Stimulated activated CD4-positive, alpha-beta T cell treated with anti-CD3 and anti-CD28 coated beads, Interleukin-2, amount 100 ng/mL, for 4 hours (primary cell): ENCODE results near the gene NFIB.

Source experiments
- DNase-seq: peaks from one replicate; pipeline ENCODE4 v3.0.0-alpha.2; 2020; ENCODE audit warnings: low read depth

Gene NFIB

DNA sequence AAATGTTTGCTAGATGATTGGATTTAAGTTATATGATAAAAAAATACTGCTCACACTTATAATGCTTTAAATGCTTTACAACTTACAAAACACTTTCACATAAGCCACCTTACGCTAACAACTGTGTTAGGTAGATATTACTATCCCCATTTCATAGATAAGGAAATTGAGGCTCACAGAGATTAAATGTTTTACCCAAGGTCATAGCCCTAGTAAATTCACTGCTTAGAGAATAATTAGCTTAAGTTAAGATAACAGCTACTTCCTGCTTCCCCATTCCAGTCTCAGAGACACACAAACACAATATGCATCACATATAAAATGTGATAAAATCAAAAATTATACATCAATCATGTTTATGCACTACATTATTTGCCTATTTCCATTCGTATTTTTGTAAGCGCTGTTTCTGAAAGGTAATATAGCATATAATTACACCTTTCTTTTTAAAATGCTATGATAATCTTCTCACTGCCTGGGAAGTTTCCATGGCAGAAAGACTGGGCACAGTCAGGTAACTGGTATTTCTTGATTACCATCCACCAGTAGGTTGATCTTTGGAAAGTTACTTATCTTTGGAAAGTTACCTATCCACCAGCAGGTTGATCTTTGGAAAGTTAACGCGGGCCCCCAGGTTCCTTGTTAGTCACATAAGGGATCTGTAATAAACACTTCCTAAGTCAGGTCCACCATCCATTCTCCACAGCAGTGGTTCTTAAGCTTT lies 101.1 kb downstream of the NFIB start:
- no peak for DNase-seq

DNA sequence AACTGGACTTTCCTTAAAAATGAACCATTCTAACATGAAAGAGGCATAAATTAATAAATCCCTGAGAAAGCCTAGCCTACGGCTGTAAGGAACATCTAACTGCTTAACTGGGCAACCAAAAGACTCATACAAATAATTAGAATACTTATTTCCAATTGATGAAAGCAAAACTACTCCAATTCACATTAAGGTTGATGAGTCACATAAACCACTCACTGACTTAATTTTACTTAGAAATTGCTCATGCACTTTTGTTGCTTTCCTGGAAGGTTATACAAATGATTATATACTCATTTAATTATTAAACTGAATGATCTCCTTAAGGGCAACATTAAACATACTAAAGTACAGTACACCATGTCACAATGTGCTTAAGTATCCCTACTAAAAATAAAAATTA lies 101.9 kb downstream of the NFIB start:
- no peak for DNase-seq

DNA sequence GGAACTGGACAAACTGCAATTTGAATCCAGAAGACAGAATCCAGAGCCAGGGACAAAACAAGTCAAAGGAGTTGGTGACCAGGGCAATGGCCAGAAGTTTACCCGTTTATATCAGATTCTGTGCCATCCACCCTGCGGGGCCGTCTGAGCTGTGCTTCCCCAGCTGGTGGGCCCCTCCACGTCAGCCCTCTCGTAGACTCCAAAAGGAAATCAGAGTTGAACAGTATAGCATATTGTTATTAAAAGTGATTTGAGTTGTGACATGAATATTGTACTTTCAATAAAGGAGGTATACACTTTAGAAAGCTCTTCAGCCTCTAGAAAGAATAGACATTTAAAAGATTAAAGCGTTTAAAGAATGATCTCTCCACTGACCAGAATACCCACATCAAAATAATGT lies 102.4 kb downstream of the NFIB start:
- no peak for DNase-seq

DNA sequence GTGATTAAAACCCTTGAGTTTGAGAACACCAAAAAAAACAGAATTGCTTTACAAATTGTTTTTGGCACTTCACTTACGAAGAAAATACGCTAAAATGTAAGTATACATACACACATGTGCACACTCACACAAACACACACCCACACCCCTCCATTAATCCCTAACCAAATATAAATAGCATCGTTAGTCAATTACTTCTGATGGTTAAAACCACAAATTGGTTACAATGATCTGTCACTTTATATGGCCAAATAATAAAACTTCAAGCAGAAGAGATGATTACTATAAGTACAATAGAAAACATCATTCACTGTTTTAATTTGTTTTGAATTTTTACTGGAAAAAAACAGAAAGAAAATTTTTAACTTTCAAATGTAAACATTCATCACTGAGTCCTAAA lies 103.5 kb downstream of the NFIB start:
- no peak for DNase-seq

DNA sequence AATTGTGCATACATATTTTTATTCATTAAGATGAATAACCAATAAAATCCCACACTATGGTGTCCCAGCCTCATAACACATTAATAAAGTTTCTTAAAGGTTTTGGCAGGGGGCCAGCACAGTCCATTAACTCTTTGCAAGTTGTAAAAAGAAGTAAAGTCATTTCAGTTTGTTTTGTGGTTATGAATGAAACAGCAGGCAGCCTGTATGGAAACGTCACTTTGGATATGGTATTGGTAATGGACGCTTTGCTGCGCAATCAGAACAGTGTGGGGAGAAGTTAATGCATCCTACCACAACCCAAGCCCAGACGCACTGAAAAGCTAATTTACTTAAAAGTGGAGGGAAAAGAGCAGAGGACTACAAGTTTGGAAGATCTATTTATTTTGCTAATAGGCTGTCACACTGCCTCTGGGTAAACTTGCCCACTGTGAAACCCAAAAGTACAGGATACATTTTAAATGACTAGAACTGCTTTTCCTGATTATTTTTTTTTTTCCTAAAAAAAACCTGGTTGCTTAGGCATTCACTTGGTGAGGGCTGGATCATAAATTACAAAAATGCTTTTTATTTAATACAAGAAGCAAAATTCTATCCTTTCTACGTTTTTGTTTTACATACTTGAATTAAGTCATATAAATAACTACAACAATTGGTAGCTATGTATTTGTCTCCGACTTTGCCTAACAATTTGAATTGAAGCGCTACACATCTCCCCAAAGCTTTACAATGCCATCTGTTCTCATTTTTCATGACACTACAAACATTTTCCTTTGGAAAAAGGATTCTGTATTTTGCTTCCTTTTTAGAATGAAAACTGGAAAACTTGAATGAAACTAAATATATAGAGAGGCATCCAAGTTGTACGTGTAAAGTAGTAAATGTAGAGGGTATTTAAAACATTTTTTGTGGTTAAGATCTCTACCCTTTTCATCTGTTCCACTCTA lies 104.3 kb downstream of the NFIB start:
- no peak for DNase-seq

DNA sequence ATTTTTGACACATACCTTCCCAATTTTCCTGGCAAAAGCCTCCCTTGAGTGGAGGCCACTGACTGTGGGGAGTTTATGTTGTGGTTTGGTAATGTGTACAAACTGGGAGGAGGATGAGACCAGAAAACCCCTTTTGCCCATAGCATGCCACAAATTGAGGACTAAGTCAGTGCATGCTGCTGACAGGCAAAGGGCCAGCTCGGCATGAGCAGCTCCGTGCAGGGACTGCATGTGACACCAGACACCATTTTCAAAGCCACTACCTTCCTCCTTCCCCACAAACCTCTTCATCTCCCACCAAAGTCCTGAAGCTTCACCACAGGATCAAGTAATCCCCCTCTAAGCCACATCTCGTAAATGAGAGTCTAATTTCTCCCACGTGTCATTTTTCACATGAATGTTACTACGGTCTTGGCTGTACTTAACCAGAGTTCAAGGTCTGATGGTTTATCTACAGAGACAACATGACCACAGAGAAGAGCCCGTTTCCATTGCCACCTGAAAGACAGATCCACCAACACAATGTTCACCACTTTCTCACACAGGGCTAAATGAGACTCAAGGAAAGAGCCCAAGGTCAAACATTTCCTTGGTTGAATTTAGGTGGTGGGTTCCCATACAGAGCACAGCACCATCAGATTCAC lies 106.5 kb downstream of the NFIB start:
- no peak for DNase-seq

DNA sequence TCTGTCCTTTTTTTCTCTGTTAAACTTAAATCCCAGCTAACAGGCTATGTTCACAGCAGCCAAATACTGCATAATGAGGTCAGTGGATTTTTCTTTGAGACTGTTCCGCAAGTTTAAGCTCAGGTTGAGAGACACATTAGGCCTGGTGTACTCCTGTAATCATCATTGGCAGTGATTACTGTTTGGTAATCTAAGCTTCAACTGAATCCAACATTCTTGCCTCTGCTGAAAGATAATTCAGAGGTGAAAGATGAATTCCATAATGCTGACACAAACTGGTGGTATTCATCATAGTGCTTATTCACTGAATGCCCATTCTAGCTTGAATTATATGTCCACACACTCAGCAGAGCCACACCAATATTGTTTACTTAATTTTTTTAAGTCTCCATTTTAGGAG lies 108.5 kb downstream of the NFIB start:
- DNase-seq = no peak

DNA sequence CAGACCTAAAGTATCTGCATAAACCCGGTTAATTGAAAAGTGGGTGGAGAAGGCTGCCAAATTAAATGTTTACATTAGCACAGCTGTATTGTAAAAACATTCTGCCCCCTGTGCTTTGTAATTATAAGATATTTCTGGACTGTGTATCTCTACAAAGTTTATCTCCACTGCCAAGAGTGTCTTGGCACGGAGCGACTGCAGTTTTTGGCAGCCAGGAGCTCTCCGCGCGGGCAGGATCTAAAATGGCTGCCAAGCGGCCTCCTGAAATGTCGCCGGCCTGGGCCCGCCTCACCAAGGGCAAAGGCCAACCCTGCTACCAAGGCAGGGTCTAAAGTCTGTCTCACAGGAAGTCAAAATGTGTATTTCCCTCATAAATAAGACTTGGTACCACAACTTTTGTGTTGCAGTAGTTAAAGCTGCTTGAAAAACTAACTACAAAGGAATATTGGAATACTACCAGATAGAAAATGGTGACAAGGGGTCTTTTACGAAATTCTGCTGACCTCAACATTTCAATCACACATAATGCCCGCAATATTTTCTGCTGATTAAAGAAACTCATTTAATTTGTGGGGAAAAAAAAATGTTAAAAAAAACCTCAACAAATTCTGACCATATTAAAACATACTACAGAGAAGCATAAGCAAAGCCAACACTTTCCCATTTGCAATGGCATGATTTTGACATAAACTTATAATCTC lies 110.4 kb downstream of the NFIB start:
- no peak for DNase-seq

DNA sequence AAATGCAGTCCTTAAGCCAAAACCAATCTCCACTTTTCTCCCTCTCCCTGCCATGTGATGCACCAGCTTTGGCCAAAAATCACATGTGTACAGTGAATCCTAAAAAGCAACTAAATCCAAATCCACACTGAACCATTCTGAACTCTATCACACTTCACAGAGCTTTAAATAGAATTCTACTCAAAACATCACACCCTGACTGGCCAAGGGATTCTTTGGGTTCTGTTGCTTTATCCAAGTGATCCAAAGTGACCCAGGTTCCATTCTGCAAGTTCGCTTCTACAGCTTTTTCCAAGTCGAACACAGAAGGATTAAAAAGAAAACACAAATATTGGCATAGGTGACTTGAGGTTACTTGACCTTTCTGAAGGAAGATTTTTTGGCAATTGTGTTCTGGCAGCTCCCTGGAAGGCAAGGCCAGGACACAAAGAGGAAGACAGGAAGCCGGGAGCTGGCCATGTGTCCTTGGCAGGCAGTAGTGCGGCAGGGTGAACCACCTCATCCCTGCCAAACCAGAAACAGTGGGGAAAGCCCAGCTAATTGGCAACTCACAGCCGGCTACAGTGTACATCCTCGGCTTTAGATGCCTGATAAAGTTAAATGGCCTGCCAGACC lies 115.0 kb downstream of the NFIB start:
- no peak for DNase-seq

DNA sequence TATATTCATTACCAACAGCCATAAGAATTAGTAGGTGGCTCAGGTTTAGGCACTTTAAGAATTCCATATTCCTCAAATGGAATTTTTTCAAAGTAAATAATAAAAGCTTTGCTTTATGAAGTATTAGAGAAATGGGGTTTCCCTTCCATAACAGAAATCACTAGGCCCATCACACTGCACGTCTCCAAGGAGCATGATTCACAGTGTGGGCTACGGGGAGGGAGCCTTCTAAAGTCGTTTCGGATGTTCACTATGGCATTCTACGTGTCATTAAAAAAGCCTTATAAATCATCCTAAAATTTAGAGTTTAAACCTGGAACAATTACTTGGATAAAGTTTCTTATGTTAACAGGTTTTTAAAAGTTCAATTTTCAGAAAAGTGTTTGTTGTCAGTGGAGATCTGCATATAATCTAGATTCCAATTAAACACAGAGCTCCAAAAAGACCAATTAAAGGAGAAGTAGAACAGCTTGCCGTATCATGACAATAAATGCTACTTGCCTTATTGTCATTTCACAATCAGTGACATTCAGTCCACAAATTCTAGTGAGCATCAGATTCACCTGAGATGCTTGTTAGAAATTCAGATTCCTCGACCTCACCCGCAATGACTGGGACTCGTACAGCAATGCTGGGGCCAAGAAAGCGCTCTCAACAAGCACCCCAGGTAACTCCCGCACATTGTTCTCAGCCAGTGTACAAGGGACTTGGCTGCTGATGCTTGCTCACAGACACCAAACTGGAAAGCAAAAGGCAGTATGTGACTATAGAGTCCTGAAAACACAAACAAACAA lies 115.7 kb downstream of the NFIB start:
- DNase-seq = no peak

DNA sequence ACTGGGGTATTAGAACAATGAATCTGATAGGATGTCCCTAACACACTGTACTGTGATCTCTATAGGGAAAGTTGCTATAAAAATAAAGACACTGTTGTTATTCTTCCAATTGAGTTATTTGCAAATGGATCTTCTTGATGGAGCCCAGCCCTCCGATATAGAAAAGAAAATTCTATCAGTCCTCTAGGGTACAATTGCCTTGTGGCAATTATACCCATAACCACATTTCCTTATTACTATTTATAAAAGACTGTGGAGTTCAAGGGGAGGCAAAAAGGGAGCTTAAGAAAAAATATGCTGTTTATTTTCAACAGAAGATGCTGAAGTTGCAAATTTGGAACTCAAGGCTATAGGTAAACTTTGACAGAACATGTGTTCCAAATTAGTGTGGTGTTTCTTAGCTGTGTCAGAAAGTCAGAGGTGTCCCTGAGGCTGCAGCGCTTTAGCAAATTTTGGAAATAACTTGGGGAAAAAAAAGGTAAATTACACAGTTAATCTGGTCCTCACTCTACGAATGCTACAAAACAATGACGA lies 116.5 kb downstream of the NFIB start:
- DNase-seq = no peak

DNA sequence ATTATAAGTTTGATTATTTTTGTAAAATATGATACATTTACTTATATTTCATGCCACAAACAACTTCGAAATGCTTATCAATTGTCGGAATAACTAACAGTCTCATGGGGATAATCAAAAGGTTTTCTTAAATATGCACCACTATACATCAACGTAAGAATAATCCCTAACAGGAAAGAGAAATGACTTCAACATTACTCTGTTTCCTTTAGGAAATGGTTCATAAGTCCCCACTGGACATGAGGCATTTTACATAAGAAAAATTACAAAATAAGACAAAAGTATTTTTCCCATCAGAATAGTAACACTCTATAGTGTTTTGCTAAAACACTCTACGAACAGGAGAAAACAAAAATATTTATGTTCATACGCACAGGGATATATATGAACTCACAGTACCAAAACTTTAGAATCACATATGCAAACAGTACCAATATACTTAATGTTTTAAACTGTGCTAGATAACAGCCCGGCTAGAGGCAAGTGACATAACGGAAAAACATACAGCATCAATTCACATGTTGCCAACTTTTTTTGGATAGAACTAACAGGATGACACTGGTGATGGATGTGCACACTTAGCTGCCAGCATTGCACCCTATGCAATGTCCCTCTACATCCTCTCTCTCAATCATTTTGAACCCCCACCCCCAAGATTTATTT lies 120.5 kb downstream of the NFIB start:
- DNase-seq = no peak

DNA sequence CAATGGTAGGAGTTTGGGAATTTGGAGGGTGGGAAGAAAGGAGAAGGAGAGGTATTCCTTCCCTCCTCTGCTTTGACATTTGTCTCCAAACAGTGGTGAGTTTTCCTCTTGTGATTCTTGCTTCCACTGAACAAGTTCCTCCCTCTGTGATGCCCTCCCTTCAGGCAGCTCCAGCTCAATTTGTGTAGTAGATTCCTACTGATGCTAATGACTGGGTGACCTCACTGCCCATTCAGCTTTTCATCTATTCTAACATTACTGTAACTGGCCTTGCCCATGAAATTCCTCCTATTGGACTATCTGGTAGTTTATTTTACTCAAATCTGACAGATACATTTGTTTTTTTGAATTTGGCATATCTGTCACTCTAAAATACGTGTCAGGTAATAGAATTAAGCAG lies 121.4 kb downstream of the NFIB start:
- DNase-seq = no peak

DNA sequence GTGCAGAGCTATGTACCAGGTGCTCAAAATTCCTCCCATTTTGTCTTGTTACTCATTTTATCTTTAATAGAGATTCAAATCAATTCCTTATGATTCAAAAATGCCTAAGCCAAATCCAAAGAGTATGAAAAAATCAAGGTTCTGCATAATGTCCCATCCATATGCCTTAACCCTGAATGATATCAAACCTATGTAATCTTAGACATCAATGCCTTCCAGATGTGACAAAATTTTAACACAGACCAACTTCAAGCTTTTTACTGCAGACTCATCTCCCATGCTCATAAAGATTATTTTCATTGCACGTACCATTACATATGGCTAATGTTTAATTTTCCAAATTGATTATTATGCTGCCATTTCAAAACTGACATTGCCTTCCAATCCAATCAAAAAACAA lies 122.4 kb downstream of the NFIB start:
- no peak for DNase-seq

DNA sequence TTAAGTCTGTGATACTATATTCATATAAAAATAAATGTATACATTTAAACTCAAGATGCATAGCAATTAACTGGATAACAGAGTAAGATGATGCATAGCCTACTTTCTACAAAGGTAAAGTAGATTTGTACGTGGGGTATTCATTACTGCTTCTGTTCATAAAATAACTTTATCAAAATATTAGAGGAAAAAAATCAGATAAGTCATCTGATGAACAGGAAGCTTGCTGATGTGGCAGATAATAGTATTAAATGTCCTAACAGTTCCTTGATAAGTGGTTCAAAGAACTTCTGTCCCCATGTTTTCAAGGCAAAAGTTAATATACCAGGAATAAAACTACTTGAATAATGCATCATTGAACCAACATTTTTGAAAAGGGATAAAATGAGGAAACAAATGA lies 123.7 kb downstream of the NFIB start:
- no peak for DNase-seq

DNA sequence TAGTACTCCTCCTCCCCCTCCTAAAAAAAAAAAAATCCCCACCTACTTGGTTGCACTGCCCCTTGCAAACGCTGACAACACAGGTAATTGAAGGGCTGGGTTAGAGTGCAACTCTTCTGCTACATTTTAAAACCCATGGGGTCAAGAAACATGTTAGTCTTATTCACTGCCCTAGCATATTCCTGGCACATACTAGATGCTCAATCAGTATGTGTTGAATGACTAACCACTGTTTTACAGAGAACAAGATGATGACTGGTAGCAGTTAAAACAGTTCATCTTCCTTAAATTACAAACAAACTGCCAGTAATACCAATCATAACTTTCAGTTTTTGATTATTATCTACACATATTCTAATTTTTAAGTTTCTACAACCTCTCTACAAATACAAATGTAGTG lies 124.4 kb downstream of the NFIB start:
- no peak for DNase-seq

DNA sequence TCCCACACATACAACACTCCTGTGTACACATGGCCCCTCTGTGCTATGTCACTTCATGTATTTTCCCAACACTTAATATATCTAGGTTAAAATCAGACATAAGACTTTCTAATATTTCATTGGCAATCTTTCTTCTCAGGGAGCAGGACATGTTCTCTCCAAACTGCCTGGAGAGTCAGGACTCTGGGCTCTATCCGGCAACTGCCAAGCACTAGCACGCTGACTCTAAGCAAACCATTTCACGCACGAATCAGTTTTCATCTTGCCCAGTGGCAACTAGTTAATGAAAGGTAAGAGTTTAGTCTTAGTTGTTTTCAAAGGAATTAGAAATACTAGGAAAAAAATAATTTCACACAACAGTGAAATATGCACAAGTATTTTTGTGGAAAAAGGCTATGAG lies 124.8 kb downstream of the NFIB start:
- no peak for DNase-seq

DNA sequence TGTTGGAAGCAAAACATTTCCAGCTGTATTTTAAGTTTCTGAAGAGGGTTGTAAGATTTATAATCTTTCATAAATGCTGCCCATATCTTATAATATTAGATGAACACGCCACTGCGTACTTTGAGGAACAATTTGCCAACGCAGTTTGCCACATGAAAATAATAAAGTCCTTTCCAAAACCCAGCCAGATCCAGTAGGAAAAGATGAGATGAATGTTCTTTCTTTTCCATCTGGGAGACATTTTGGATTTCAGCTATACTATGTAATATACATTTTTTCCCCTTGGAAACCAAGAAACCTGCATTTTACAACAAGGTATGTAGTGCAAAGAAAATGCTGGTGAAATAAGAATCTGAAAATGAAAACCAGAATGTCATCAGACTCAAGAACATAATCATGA lies 125.4 kb downstream of the NFIB start:
- no peak for DNase-seq

DNA sequence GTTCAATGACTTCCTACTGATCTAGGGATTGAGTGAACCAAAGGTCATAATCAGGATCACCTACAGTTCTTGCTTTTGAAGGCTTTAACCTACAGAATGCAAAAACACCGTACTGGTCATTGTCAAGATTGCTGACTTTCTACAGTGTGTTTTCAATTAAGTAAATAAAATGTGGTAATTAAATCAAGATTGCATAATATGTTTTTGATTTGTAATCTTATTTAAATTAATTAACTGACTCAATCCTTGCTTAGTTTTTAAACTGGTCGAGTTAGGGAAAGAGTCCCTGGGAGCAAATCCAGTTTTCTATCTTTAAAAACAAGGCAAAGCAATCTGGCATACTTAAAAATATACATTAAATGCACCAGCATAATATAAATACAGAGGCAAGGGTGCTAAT lies 125.9 kb downstream of the NFIB start:
- DNase-seq = no peak

DNA sequence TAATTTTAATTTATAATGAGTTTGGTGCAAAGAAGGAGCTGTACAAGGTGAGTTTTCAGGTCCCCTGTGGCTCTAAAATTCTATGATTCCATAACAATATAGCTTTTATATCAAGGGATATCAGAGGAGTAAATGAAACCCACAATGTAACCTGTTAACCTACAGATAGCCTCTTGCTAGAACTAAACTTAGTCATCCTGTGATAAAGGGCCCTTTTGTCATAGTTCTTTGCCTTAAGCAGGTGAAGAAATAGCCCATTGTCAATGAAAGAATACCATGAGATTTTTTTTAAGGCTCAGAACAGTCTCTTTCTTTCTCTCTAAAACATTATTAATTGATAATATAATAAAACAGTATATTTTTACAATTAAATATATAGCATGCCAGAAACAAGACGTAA lies 127.8 kb downstream of the NFIB start:
- DNase-seq = no peak
